Left ventricle myocardium inferior (tissue), 1 donor: ENCODE results near the gene AKAP8L. TPM values are rescaled to one million over a fixed set of nuclear protein-coding genes. Genes with fewer than 3 reads are reported as not detected.

Experiments
- DNase-seq: peaks from one replicate; pipeline ENCODE4 v3.0.0-alpha.2; 2020
- H3K27ac ChIP-seq: fragments of 200-600 bp; replicated peaks from 2 replicates; pipeline ENCODE4 v1.8.0; 2021
- H3K27me3 ChIP-seq: fragments of 200-600 bp; 2 replicates; pipeline ENCODE4 v1.8.0; 2021; ENCODE audit warnings: low read depth
- H3K36me3 ChIP-seq: fragments of 200-600 bp; 2 replicates; pipeline ENCODE4 v1.8.0; 2021
- H3K4me1 ChIP-seq: fragments of 200-600 bp; 2 replicates; pipeline ENCODE4 v1.8.0; 2021
- H3K4me3 ChIP-seq: fragments of 200-600 bp; 2 replicates; pipeline ENCODE4 v1.8.0; 2021; ENCODE audit warnings: mild to moderate bottlenecking, moderate library complexity
- H3K9me3 ChIP-seq: fragments of 200-600 bp; replicated peaks from 2 replicates; pipeline ENCODE4 v1.8.0; 2021
- CTCF ChIP-seq: fragments of 200-600 bp; IDR thresholded peaks from 2 replicates; pipeline ENCODE4 v1.8.0; 2021; ENCODE audit warnings: antibody characterized with exemption, mild to moderate bottlenecking, borderline replicate concordance
- intact Hi-C: fragments of 100-400 bp; cut with micrococcal nuclease; formaldehyde crosslinking; loops from one replicate; pipeline ENCODE4 v1.11.0; 2022
- total RNA-seq: library from RNA; stranded (reverse); fragmentation: NEBNext Ultra II Directional; extraction: Animal tissue kit (Norgen Biotek cat#: 25700); gene quantifications from one replicate; pipeline ENCODE4 v1.2.1, GENCODE V29; 2021
- donor health status: DM: no; HTN: yes; CAD: no; lungs with severe emphysema.

The AKAP8L gene
- total RNA-seq, 1 donor from 2014 or later, result 74.5 TPM

GRCh38 chr19:15455996-15456395 is 37.2 kb upstream of the AKAP8L start:
- H3K4me3 ChIP-seq, result no peak overlapping the region
- TF ChIP-seq CTCF, result no peak
- no peaks in the 10 kb centered on the region for H3K36me3 ChIP-seq
- DNase-seq, result no peak
- H3K4me1 ChIP-seq, result peaks cover 27% of the 10 kb centered on the region
- H3K27me3 ChIP-seq, result peaks cover 65% of the 10 kb centered on the region
- no peak overlapping the region for H3K27ac ChIP-seq
- intact Hi-C loops, result no loop called here
- H3K9me3 ChIP-seq, result no peaks in the 10 kb centered on the region

GRCh38 chr19:15453906-15454860 is 35.4 kb upstream of the AKAP8L start:
- no peak for TF ChIP-seq CTCF
- intact Hi-C loops, result no loop called here
- Histone ChIP-seq H3K4me3 (no peak overlapping the region), H3K27ac (no peak overlapping the region), H3K36me3 (no peaks in the 10 kb centered on the region), H3K9me3 (no peaks in the 10 kb centered on the region), H3K4me1 (peaks cover 30% of the 10 kb centered on the region), H3K27me3 (peaks cover 55% of the 10 kb centered on the region)
- no peak for DNase-seq

- no peaks in the 10 kb centered on the region for H3K9me3 ChIP-seq
- H3K4me1 ChIP-seq, result peaks cover 40% of the 10 kb centered on the region
- H3K27ac ChIP-seq, result peak overlapping the region; percentile 94
- peaks cover 45% of the 10 kb centered on the region for H3K27me3 ChIP-seq
- peak; percentile 57 for TF ChIP-seq CTCF
- no peaks in the 10 kb centered on the region for H3K36me3 ChIP-seq
- intact Hi-C loops, result no loop called here
- no peak for DNase-seq
- peak overlapping the region; percentile 68 for H3K4me3 ChIP-seq
These were observed 34.3 kb upstream of the AKAP8L start for GRCh38 chr19:15453091-15453578.

GRCh38 chr19:15452111-15453047 is 33.6 kb upstream of the AKAP8L start:
- Histone ChIP-seq H3K27me3 (peaks cover 37% of the 10 kb centered on the region), H3K9me3 (no peaks in the 10 kb centered on the region), H3K36me3 (no peaks in the 10 kb centered on the region), H3K27ac (peak overlapping the region; percentile 94), H3K4me1 (peaks cover 36% of the 10 kb centered on the region), H3K4me3 (peak overlapping the region; percentile 68)
- peak; percentile 91 for DNase-seq
- TF ChIP-seq CTCF, result no peak
- intact Hi-C loops, result no loop called here

GRCh38 chr19:15450528-15450890 is 31.7 kb upstream of the AKAP8L start:
- peak overlapping the region; percentile 94 for H3K27ac ChIP-seq
- peaks cover 39% of the 10 kb centered on the region for H3K4me1 ChIP-seq
- no peaks in the 10 kb centered on the region for H3K36me3 ChIP-seq
- no peak for TF ChIP-seq CTCF
- no peak overlapping the region for H3K4me3 ChIP-seq
- H3K9me3 ChIP-seq, result no peaks in the 10 kb centered on the region
- DNase-seq, result no peak
- intact Hi-C loops, result no loop called here
- H3K27me3 ChIP-seq, result peaks cover 19% of the 10 kb centered on the region
